ENCODE results near the gene TMEM175.
"Not testable (repeated sequence)": the region's sequence is repeated elsewhere in the genome, so short reads cannot be mapped to it uniquely, and the experiment has no call there.

Gene TMEM175

DNA sequence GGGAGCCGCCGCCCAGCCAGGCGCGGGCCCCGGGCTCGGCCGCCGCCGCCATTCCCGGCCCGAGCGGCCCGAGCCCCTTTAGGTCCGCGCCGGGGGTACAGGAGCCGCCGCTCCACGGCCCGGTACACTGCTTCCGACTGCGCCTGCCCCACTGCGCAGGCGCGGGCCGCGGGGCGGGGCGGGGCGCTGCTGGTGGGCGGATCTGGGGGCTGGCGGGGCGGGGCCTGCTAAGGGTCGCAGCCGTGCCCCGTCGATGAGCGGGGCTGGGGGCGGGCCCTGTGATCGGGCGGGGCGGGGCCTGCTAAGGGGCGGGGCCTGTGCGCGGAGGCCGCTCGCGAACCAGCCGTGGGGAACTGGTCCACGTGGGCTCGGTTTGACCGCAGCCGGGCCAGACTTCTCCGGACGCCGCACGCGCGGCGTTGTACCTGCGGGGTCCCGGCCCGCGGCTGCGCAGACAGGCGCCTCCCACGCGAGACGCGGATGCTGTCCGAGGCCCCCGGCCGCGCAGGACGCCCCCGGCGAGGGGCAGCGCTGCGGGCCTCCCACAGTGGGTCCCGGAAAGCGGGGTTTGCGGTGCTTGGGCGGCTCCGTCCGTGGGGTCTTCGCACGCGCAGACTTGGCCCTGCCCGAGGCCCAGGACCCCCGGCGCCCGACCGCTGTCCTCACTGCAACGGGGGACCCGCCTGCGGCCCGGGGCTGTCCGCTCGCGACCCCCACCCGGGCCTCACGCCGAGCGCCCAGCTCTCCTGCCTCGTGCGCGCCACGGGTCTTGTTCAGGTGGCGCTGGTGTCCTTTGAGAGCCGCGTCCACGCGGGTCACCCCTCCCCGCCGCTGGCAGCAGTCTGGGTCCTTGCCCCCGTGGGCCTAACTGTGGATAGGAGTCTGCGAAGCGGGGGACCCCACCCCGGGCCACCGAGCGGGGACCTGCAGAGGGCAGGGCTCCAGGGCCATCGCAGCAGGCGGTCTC is 41.5 kb downstream of the TMEM175 start, which contains the start of gene DGKQ:
DGKQ (minus strand) TSS at position 139 of the 967 bp plus-strand sequence; CDS start at position 52, 87 bp downstream.
- DNase-seq, result peak; percentile 94

DNA sequence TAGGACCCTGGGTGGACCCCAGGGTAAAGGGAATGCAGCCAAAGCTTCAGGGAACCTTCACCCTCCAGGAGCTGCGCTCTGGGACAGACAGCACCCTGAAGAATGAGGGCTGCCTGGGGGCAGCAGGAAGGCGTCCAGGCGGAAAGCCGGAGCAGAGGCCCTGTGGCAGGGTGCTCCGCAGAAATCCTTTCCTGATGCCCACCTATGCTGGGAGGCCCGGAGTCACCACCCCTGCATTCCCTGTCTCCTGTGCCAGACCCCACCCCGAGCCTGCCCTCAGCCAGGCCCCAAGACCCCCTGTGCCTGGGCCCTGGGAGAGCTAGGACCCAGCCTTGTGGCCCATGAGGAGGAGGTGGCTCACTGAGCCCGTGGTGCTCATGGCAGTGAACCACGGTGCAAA is 42.4 kb downstream of the TMEM175 start:
- DNase-seq, result no peak

DNA sequence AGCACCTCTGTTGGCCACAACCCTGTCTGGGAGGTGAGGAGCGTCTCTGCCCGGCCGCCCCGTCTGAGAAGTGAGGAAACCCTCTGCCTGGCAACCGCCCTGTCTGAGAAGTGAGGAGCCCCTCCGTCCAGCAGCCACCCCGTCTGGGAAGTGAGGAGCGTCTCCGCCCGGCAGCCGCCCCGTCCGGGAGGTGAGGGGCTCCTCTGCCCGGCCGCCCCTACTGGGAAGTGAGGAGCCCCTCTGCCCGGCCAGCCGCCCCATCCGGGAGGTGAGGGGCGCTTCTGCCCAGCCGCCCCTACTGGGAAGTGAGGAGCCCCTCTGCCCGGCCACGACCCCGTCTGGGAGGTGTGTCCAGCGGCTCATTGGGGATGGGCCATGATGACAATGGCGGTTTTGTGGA is 43.8 kb downstream of the TMEM175 start:
- DNase-seq, result not testable (repeated sequence)

DNA sequence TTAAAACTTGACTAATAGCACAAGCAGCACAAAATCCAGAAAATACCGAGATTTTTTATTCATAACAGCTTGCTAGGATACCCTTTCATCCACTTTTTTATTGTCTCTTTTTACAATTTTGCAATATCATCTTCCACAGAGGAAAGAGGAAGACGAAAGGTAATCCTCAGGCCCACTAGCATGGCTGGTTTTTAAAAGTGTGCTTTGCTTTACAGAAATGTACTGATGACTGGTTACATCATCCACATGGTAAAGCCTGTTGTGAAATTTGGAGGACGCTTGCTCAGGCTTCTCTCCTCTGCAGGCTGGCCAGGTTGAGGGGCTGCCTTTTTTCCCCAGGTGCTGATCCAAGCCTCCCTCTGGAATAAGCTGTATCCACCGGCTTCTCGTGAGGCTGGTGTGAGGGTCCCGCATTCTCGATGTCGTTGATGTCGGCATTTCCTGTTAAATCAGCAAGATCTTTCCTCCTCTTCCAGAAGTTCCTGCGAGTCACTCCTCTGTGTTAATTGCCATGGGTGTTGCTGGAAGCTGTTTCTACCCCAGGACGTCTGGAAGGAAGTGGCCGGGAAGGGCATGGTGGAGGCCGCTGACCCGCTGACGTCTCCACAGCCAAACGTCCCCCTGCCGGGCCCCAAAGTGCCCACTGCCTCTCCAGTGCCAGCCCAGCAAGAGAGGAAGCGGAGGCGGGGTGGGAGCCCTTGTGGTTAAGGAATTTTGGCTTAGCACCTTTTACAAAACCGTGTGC is 46.9 kb downstream of the TMEM175 start:
- DNase-seq, result no peak

DNA sequence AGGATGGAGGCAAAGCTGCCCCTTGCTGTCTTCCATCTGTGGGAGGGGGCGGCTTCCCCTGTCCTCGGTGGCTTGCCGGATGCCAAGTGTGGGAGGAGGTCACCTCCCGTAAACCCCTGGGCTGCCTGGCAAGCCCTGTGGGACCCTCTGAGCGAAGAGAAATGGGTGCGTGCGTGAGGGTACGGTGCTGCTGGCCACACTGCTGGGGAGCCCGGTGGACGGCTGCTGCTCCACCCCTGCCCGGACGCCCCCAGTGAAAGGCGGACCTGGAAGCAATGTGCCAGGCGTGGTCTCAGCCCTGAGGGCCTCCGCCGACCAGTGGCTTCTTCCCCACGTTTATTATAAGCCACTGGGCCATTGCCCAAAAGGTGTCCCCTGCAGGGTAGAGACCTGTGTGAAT is 50.0 kb downstream of the TMEM175 start:
- DNase-seq, result no peak

DNA sequence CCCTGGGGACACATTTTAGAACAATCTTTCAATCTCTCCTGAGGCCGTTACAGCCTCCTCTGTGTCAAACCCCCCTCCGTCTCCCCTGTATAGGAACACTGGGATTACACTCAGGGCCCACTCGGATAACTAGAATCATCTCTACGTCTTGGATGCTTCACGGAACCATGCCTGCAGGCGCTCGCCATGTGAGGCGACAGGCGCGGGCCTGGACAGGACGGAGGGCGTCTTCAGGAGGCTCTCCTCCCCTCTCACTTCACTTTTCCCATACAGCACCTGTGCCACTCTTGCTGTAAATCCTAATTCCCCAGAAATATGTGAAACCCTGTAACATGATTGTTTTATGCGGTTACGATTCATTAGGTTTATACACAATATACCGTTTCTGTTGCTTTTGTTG is 50.6 kb downstream of the TMEM175 start:
- DNase-seq, result no peak

DNA sequence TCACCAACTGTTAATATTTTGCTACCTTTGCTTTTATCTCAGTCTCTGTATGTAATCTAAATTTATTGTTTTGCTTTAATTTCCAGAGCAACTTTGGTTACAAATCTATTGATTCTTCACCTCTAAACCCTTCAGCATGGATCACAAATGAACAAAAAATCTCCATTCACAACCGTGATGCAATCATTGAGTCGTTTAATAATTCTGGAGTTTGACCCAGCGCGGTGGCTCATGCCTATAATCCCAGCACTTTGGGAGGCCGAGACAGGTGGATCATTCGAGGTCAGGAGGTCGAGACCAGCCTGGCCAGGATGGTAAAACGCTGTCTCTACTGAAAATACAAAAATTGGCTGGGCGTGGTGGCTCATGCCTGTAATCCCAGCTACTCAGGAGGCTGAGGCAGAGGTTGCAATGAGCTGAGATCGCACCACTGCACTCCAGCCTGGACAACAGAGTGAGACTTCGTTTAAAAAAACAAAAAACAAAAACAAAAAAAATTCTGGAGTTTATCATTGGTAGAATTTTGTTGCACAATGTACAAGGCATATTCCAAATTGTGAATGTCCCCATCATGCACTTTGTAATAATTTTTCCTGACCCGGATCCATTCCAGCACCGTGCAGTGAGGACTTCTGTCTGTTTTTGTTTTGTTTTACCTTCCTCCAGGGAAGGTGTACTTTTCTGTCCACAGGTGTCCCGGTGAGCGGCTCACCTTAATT is 52.2 kb downstream of the TMEM175 start:
- DNase-seq, result no peak

DNA sequence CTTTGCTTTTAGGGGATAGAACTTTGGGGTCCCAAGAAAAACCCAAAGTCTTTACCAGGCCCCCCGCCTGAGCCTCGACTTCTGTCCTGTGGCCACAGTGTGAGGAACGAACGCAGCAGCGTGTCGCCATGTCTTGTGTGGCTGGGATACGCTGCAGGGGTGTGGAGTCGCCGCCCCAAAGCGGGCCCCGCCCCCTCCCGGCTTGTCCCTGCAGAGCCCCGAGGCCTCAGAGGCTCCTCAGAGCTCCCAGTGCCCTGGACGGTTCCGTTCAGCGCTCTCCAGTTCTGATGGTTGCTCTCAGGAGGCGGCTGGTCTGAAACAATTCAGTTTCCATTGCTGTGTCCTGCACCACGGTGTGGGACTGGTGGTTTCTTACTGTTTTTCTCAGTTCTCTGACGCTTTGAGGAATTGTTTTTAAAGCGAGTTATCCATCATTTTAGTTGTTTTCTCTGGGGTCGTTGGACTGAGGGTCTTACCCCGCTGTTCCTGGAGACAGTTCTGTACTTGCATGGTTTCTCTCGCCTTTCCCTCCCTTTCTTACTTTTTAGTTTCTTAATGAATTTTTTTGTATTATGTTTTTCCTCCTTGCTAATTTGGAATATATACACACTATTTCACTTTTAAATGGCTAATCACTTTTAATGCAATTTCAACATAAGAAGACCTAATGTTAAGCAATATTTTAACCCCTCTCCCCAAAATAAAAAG is 53.0 kb downstream of the TMEM175 start:
- no peak for DNase-seq

DNA sequence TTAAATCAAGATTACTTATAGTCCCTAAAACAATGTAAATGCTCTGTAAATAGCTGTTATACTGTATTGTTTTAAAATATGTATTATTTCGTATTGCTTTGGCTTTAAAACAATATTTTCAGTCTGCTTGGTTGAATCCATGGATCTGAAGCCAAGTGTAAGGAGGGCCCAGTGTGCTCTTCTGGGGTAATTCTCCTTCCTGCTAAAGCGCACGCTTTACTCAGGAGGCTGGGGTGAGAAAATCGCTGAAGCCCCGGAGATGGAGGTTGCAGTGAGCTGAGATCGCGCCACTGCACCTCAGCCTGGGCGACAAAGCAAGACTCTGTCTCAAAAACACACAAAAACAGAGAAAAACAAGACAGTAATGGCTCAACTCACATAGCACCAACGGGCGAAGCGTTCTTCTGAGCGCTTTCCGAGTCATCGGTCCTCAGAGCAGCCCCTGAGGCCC is 54.2 kb downstream of the TMEM175 start:
- DNase-seq, result no peak

DNA sequence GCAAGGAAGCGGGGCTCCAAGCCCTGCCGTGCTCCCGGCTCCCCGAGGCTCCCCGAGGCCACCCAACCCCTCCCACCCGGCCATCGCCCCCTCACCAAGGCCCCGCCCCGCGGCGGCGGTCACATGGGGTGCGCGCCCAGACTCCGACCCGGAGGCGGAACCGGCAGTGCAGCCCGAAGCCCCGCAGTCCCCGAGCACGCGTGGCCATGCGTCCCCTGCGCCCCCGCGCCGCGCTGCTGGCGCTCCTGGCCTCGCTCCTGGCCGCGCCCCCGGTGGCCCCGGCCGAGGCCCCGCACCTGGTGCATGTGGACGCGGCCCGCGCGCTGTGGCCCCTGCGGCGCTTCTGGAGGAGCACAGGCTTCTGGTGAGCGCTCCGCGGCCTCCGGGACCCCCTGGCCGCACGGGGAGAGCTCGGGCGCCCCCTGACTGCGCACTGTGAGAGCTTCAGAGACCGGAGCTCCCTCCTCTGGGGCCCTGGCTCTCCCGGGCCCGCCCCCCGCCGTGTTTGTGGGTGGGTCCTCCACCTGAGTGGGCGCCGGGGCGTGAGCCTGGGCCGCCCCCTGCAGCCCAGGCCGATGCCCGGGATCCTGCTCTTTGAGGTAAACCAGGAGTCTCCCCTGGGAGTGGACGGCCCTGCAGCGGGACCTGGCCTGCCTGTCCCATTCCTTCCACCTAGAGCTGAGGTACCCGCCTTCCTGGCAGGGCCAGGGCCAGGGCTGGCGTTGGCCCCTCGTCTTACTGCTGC is 54.8 kb downstream of the TMEM175 start, which contains the start of gene IDUA:
IDUA (plus strand) TSS at position 166 of the 745 bp plus-strand sequence; CDS start at position 207, 41 bp downstream.
- DNase-seq, result peak; percentile 87

DNA sequence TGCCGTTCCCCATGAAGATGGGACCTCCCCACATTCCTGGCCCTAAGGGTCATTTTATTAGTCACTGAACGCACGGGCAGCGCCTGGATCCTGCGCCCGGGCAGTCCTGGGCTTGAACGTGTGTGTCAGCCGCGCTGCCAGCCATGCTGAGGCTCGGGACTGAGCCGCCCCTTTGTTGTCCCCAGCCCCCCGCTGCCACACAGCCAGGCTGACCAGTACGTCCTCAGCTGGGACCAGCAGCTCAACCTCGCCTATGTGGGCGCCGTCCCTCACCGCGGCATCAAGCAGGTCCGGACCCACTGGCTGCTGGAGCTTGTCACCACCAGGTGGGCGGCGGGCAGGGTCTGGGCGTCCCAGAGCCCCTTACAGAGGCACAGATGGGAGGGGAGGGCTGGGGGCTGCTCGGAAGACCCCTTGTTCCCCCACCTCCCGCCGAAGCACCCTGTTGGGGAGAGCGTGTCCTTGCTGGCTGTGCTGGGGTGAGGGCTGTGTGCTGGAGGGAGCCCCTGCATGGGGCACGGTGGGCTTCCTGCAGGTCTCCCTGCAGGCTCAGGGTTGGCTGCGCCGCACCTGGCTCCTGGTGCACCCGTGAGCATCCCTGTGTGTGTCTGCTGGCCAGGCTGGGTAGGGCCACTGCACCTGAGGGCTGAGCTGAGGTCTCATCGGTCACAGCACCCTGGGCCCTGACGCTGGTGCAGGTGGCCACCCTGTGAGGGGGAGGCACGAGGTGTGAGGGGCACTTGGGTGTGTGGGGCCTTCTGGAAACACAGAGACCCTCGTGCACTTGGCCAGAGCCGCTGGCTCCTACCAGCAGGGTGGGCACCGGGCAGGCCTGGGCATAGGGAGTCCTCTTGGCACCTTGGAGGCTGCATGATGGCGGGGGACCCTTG is 55.6 kb downstream of the TMEM175 start:
- no peak for DNase-seq

DNA sequence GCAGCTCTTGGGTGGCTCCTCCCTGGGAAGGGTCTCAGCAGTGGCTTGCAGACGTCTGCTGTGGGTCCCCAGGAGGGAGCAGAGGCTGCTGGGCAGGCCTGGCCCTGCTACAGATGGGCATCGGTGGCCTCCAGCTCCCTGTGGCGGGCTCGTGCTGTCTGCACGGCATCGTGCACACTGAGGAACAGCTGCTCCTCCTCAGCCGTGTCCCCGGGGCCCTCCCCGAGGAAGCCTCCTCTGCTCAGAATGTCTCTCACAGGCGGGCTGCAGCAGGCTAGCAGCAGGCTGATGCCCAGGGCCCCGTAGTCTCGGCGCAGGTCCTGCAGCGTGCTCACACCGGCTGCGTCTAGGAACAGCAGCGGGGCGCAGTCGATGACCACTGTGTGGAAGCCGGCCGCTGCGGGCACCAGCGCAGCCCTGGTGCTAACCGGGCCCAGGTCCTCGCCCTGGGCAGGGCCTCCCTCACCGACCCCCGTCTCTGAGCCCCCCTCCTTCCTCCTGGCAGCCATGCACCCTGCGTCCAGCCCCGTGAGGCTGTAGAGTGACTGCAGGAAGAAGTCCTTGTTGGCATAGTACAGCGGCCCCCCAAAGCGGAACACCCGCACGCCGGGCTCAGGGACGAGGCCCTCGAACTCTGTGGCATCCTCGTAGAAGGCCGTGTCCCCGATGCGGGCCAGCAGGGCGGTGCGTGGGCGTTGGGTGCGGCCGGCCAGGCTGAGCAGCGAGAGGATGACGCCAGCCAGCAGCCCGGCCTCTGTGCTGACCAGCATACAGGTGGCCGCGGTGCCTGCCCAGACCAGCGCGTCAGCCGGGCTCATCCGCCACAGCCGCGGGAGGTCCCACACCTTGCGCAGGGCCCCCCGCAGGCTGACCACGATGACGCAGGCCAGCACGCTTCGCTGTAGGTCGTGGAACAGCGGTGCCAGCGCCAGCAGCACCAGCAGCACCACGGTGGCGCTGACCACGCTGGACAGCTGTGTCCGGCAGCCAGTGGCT is 56.8 kb downstream of the TMEM175 start:
- DNase-seq, result no peak

DNA sequence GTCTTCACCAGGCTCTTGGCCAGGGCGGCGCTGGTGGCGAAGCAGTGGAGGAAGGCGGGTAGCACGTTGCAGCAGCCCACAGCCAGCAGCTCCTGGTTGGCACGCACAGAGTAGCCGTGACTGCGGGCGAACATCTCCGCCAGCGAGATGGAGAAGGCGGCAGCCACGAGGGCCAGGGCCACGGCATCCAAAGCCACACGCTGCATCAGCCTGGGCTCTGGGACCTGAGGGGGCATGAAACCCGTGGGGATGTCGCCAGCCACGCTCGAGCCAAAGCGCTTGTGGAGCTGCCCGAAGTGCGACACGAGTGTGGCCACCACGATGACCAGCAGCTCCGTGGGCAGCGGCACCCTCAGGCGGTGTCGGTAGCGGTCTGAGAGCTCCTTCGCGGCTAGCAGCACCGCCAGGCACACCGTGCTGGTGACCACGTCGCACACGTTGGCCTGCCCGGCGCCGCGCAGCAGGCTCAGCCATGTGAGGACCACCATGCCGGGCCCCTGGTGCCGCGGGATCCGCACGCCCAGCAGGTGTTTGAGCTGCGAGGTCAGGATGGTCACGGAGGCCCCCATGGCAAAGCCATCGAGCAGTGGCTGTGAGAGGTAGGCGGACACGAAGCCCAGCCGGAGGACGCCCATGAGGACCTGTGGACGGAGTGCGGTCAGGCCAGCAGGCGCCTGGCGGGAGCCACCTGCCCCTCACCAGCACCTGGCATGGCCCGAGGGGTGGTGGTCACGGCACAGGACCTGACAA is 57.6 kb downstream of the TMEM175 start:
- DNase-seq, result no peak

DNA sequence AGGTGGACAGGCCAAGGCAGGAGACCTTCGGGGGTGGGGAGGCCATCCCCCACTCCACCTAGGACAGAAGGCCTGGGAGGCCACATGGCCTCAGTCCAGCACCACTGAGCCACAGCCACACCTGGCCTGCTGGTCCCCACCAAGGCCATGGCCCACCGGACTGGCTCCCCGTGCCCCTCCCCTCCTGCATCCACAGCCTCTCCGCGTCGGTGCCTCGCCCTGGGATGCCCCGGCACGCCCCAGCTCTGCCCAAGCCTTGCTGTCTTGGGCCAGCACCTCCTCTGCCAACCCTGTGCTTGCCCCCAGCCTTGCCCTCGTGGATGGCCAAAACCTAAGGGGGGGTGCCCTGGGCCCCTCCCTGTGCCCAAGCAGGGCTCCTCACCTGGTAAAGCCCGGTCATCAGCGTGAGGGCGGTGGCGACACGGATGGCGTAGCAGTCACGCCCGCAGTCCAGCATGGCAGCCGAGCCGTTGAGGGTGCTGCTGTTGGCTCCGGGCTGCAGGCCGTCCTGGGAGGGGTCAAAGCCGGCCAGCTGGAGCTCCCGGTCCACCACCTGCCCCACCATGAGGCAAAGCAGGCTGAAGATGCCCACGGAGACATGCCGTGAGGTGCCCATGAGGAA is 58.6 kb downstream of the TMEM175 start:
- no peak for DNase-seq

DNA sequence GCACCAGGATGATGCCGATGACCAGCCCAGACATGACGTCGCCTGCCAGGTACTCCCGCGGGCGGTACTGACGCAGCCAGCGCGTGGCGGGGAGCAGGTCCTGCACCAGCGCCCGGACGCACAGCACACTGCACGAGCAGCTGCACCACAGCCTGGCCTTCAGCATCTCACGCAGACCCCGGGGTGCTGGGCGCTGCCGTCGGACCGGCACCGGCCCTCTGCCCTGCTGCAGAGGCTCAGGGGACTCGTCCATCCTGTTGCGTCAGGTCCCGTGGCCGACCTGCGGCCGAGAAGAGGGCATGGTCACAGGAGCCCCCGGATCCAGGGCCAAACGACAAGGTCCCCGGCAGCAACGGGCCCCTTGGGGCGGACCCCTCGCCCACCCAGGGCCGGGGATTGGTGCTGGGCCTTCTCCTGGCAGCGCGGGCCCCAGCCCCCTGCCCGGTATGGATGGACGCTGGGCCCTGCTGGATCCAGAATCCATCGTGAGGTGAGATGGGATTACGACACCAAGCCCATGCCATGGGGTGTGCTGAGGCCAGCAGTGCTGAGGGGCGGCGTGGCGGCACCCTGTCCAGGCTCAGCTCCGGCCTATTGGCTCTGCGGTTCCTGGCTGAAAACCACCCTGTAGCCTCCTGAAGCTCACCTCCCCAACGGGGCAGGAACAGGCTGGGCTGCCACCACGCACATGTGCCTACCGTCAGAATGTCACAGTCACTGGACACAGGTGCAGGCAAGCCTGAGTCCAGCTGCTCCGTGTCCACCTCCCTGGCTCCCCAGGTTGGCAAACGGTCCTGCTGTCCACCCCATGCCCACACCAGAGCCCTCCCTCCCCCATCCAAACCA is 59.4 kb downstream of the TMEM175 start:
- DNase-seq, result no peak

DNA sequence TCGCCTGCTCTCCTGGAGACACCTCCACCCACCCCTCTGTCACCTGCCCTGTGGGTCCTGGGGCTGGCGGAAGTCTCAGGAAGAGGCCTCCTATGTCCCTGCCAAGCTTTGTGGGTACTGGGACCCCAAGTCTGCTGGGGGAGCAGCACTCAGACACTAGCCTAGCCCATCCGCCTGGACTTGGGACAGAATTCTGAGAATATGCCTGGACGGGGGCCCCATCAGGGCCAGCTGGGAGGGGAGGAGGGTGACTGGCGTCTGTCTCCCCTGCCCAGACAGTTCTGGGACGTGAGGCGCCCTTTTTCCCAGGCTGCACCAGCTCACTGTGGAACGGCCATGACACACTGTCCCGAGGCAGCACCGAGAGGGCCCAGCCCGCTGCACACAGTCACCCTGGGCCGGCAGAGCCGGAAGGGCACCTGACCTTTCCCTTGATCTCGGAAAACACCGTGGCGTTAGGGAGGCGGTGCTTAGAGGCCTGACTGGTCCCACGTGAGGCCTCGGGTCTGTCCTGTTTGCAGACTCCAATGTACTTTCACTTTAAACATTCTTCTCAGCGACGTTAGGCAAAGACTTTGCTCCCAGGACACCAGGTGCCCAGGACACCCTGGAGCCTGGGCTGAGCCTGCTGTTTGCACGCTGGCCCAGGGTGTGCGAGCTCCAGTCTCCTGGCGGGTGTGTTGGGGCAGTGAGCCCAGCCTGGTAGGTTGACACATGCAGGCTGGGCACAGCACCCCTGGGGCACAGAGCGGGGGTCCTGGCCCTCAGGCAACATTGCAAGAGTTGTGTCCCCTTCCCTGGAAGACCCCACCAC is 60.2 kb downstream of the TMEM175 start:
- no peak for DNase-seq
